ENCODE results near the gene CIPC.

The CIPC gene

GRCh38 chr14:77076113-77076631 lies 21.9 kb upstream of the CIPC start:
- H3K4me3 ChIP-seq (replicated peaks; ENCODE audit: low read depth, low read length), result no peak overlapping the region
- no peaks in the 10 kb centered on the region for H3K36me3 ChIP-seq (ENCODE audit: control insufficient read depth, insufficient read depth, low read length)
- no peaks in the 10 kb centered on the region for H3K27me3 ChIP-seq (replicated peaks; ENCODE audit: control insufficient read depth, insufficient read depth, low read length)
- no peak for DNase-seq (ENCODE audit: extremely low read depth, insufficient read length)
- TF ChIP-seq CTCF (IDR thresholded peaks at IDR 0.05; ENCODE audit: insufficient read depth, low read length, poor library complexity, severe bottlenecking), result no peak

GRCh38 chr14:77077040-77077439 lies 21.0 kb upstream of the CIPC start:
- H3K36me3 ChIP-seq (ENCODE audit: control insufficient read depth, insufficient read depth, low read length), result no peaks in the 10 kb centered on the region
- no peaks in the 10 kb centered on the region for H3K27me3 ChIP-seq (replicated peaks; ENCODE audit: control insufficient read depth, insufficient read depth, low read length)
- H3K4me3 ChIP-seq (replicated peaks; ENCODE audit: low read depth, low read length), result no peak overlapping the region
- DNase-seq (ENCODE audit: extremely low read depth, insufficient read length), result no peak
- TF ChIP-seq CTCF (IDR thresholded peaks at IDR 0.05; ENCODE audit: insufficient read depth, low read length, poor library complexity, severe bottlenecking), result peak; percentile 28

- Histone ChIP-seq H3K27me3 (replicated peaks; ENCODE audit: control insufficient read depth, insufficient read depth, low read length) (no peaks in the 10 kb centered on the region), H3K36me3 (ENCODE audit: control insufficient read depth, insufficient read depth, low read length) (no peaks in the 10 kb centered on the region), H3K4me3 (replicated peaks; ENCODE audit: low read depth, low read length) (no peak overlapping the region)
- DNase-seq (ENCODE audit: extremely low read depth, insufficient read length), result no peak
- no peak for TF ChIP-seq CTCF (IDR thresholded peaks at IDR 0.05; ENCODE audit: insufficient read depth, low read length, poor library complexity, severe bottlenecking)
These were observed 15.7 kb upstream of the CIPC start for GRCh38 chr14:77082356-77082755.

- TF ChIP-seq CTCF (IDR thresholded peaks at IDR 0.05; ENCODE audit: insufficient read depth, low read length, poor library complexity, severe bottlenecking), result no peak
- no peaks in the 10 kb centered on the region for H3K36me3 ChIP-seq (ENCODE audit: control insufficient read depth, insufficient read depth, low read length)
These were observed 15.0 kb upstream of the CIPC start for GRCh38 chr14:77083082-77083481.

GRCh38 chr14:77084985-77085384 lies 13.1 kb upstream of the CIPC start:
- no peak overlapping the region for H3K4me3 ChIP-seq (replicated peaks; ENCODE audit: low read depth, low read length)
- no peaks in the 10 kb centered on the region for H3K36me3 ChIP-seq (ENCODE audit: control insufficient read depth, insufficient read depth, low read length)
- no peak for TF ChIP-seq CTCF (IDR thresholded peaks at IDR 0.05; ENCODE audit: insufficient read depth, low read length, poor library complexity, severe bottlenecking)
- DNase-seq (ENCODE audit: extremely low read depth, insufficient read length), result no peak
- no peaks in the 10 kb centered on the region for H3K27me3 ChIP-seq (replicated peaks; ENCODE audit: control insufficient read depth, insufficient read depth, low read length)

More at GRCh38 chr14:77083082-77083481, 15.0 kb upstream of the CIPC start:
- DNase-seq (ENCODE audit: extremely low read depth, insufficient read length), result no peak
- Histone ChIP-seq H3K27me3 (replicated peaks; ENCODE audit: control insufficient read depth, insufficient read depth, low read length) (no peaks in the 10 kb centered on the region), H3K4me3 (replicated peaks; ENCODE audit: low read depth, low read length) (no peak overlapping the region)

- no peak for TF ChIP-seq CTCF (IDR thresholded peaks at IDR 0.05; ENCODE audit: insufficient read depth, low read length, poor library complexity, severe bottlenecking)
- Histone ChIP-seq H3K27me3 (replicated peaks; ENCODE audit: control insufficient read depth, insufficient read depth, low read length) (no peaks in the 10 kb centered on the region), H3K4me3 (replicated peaks; ENCODE audit: low read depth, low read length) (no peak overlapping the region), H3K36me3 (ENCODE audit: control insufficient read depth, insufficient read depth, low read length) (no peaks in the 10 kb centered on the region)
- no peak for DNase-seq (ENCODE audit: extremely low read depth, insufficient read length)
These were observed 12.5 kb upstream of the CIPC start for GRCh38 chr14:77085538-77085937.
